ENCODE measurements around the gene FHOD3. TPM values are rescaled to one million over a fixed set of nuclear protein-coding genes. Genes with fewer than 3 reads are reported as not detected.

FHOD3 gene
- total RNA-seq, 1 donor from 2014 or later = not detected

GRCh38 chr18:36527740-36528455, 230.4 kb downstream of the FHOD3 start:
- no peaks in the 10 kb centered on the region for H3K9me3 Mint-ChIP-seq
- intact Hi-C loops (cut with micrococcal nuclease) = no loop called here
- no peaks in the 10 kb centered on the region for H3K36me3 Mint-ChIP-seq (ENCODE audit: low read depth)
- no peaks in the 10 kb centered on the region for H3K27me3 Mint-ChIP-seq (ENCODE audit: low read depth)
- H3K27ac Mint-ChIP-seq = no peak overlapping the region
- H3K4me1 Mint-ChIP-seq (ENCODE audit: low read depth) = no peaks in the 10 kb centered on the region
- no peak for DNase-seq (ENCODE audit: low spot score)
- no peak overlapping the region for H3K4me3 Mint-ChIP-seq (ENCODE audit: low read depth)

- no peak for DNase-seq (ENCODE audit: low spot score)
- Mint-ChIP-seq H3K9me3 (no peaks in the 10 kb centered on the region), H3K36me3 (ENCODE audit: low read depth) (no peaks in the 10 kb centered on the region), H3K27me3 (ENCODE audit: low read depth) (no peaks in the 10 kb centered on the region), H3K4me1 (ENCODE audit: low read depth) (peaks cover 5% of the 10 kb centered on the region), H3K27ac (no peak overlapping the region), H3K4me3 (ENCODE audit: low read depth) (no peak overlapping the region)
- intact Hi-C loops (cut with micrococcal nuclease) = no loop called here
Measured at GRCh38 chr18:36529747-36530146, 232.2 kb downstream of the FHOD3 start.

- Mint-ChIP-seq H3K36me3 (ENCODE audit: low read depth) (no peaks in the 10 kb centered on the region), H3K9me3 (no peaks in the 10 kb centered on the region), H3K4me3 (ENCODE audit: low read depth) (no peak overlapping the region), H3K27me3 (ENCODE audit: low read depth) (no peaks in the 10 kb centered on the region), H3K4me1 (ENCODE audit: low read depth) (peaks cover 7% of the 10 kb centered on the region), H3K27ac (no peak overlapping the region)
- DNase-seq (ENCODE audit: low spot score) = no peak
- intact Hi-C loops (cut with micrococcal nuclease) = no loop called here
Measured at GRCh38 chr18:36530676-36531405, 233.3 kb downstream of the FHOD3 start.

GRCh38 chr18:36531636-36532035, 234.1 kb downstream of the FHOD3 start:
- intact Hi-C loops (cut with micrococcal nuclease) = no loop called here
- no peak overlapping the region for H3K4me3 Mint-ChIP-seq (ENCODE audit: low read depth)
- H3K27me3 Mint-ChIP-seq (ENCODE audit: low read depth) = no peaks in the 10 kb centered on the region
- H3K9me3 Mint-ChIP-seq = no peaks in the 10 kb centered on the region
- no peak overlapping the region for H3K27ac Mint-ChIP-seq
- no peaks in the 10 kb centered on the region for H3K36me3 Mint-ChIP-seq (ENCODE audit: low read depth)
- H3K4me1 Mint-ChIP-seq (ENCODE audit: low read depth) = peaks cover 7% of the 10 kb centered on the region
- DNase-seq (ENCODE audit: low spot score) = no peak

GRCh38 chr18:36532394-36532793, 234.9 kb downstream of the FHOD3 start:
- Mint-ChIP-seq H3K4me1 (ENCODE audit: low read depth) (peaks cover 7% of the 10 kb centered on the region), H3K27me3 (ENCODE audit: low read depth) (no peaks in the 10 kb centered on the region), H3K4me3 (ENCODE audit: low read depth) (no peak overlapping the region), H3K36me3 (ENCODE audit: low read depth) (no peaks in the 10 kb centered on the region), H3K9me3 (no peaks in the 10 kb centered on the region), H3K27ac (no peak overlapping the region)
- no peak for DNase-seq (ENCODE audit: low spot score)
- intact Hi-C loops (cut with micrococcal nuclease) = no loop called here

GRCh38 chr18:36532815-36533214, 235.3 kb downstream of the FHOD3 start:
- Mint-ChIP-seq H3K27me3 (ENCODE audit: low read depth) (no peaks in the 10 kb centered on the region), H3K9me3 (no peaks in the 10 kb centered on the region), H3K36me3 (ENCODE audit: low read depth) (no peaks in the 10 kb centered on the region), H3K4me3 (ENCODE audit: low read depth) (no peak overlapping the region), H3K27ac (no peak overlapping the region), H3K4me1 (ENCODE audit: low read depth) (peaks cover 7% of the 10 kb centered on the region)
- no peak for DNase-seq (ENCODE audit: low spot score)
- intact Hi-C loops (cut with micrococcal nuclease) = no loop called here

GRCh38 chr18:36533446-36534153, 236.1 kb downstream of the FHOD3 start:
- Mint-ChIP-seq H3K4me3 (ENCODE audit: low read depth) (no peak overlapping the region), H3K27me3 (ENCODE audit: low read depth) (no peaks in the 10 kb centered on the region), H3K4me1 (ENCODE audit: low read depth) (peaks cover 7% of the 10 kb centered on the region), H3K27ac (no peak overlapping the region), H3K36me3 (ENCODE audit: low read depth) (no peaks in the 10 kb centered on the region), H3K9me3 (no peaks in the 10 kb centered on the region)
- DNase-seq (ENCODE audit: low spot score) = no peak
- intact Hi-C loops (cut with micrococcal nuclease) = no loop called here

- Mint-ChIP-seq H3K27ac (no peak overlapping the region), H3K9me3 (no peaks in the 10 kb centered on the region), H3K4me1 (ENCODE audit: low read depth) (peaks cover 7% of the 10 kb centered on the region), H3K36me3 (ENCODE audit: low read depth) (no peaks in the 10 kb centered on the region), H3K27me3 (ENCODE audit: low read depth) (no peaks in the 10 kb centered on the region), H3K4me3 (ENCODE audit: low read depth) (no peak overlapping the region)
- intact Hi-C loops (cut with micrococcal nuclease) = no loop called here
- DNase-seq (ENCODE audit: low spot score) = no peak
Measured at GRCh38 chr18:36534154-36534688, 236.7 kb downstream of the FHOD3 start.

- peaks cover 7% of the 10 kb centered on the region for H3K4me1 Mint-ChIP-seq (ENCODE audit: low read depth)
- no peak overlapping the region for H3K27ac Mint-ChIP-seq
- no peak for DNase-seq (ENCODE audit: low spot score)
- no peaks in the 10 kb centered on the region for H3K9me3 Mint-ChIP-seq
- H3K27me3 Mint-ChIP-seq (ENCODE audit: low read depth) = no peaks in the 10 kb centered on the region
- no peaks in the 10 kb centered on the region for H3K36me3 Mint-ChIP-seq (ENCODE audit: low read depth)
- intact Hi-C loops (cut with micrococcal nuclease) = no loop called here
- H3K4me3 Mint-ChIP-seq (ENCODE audit: low read depth) = no peak overlapping the region
Measured at GRCh38 chr18:36535202-36535935, 237.9 kb downstream of the FHOD3 start.

GRCh38 chr18:36536426-36536825, 238.9 kb downstream of the FHOD3 start:
- Mint-ChIP-seq H3K27ac (no peak overlapping the region), H3K27me3 (ENCODE audit: low read depth) (no peaks in the 10 kb centered on the region), H3K4me3 (ENCODE audit: low read depth) (no peak overlapping the region), H3K9me3 (no peaks in the 10 kb centered on the region), H3K4me1 (ENCODE audit: low read depth) (peaks cover 7% of the 10 kb centered on the region), H3K36me3 (ENCODE audit: low read depth) (no peaks in the 10 kb centered on the region)
- intact Hi-C loops (cut with micrococcal nuclease) = no loop called here
- DNase-seq (ENCODE audit: low spot score) = no peak

GRCh38 chr18:36537289-36537688, 239.8 kb downstream of the FHOD3 start:
- Mint-ChIP-seq H3K27ac (no peak overlapping the region), H3K36me3 (ENCODE audit: low read depth) (no peaks in the 10 kb centered on the region), H3K27me3 (ENCODE audit: low read depth) (no peaks in the 10 kb centered on the region), H3K9me3 (no peaks in the 10 kb centered on the region), H3K4me3 (ENCODE audit: low read depth) (no peak overlapping the region), H3K4me1 (ENCODE audit: low read depth) (peaks cover 7% of the 10 kb centered on the region)
- intact Hi-C loops (cut with micrococcal nuclease) = no loop called here
- DNase-seq (ENCODE audit: low spot score) = no peak

- Mint-ChIP-seq H3K27ac (no peak overlapping the region), H3K9me3 (no peaks in the 10 kb centered on the region), H3K4me3 (ENCODE audit: low read depth) (no peak overlapping the region), H3K36me3 (ENCODE audit: low read depth) (no peaks in the 10 kb centered on the region), H3K27me3 (ENCODE audit: low read depth) (no peaks in the 10 kb centered on the region), H3K4me1 (ENCODE audit: low read depth) (peaks cover 2% of the 10 kb centered on the region)
- intact Hi-C loops (cut with micrococcal nuclease) = no loop called here
- no peak for DNase-seq (ENCODE audit: low spot score)
Measured at GRCh38 chr18:36539674-36540231, 242.2 kb downstream of the FHOD3 start.
